Esophagus muscularis mucosa (tissue), 4 donors: ENCODE measurements around the gene LRP2. TPM values are rescaled to one million over a fixed set of nuclear protein-coding genes. Genes with fewer than 3 reads are reported as not detected.

Experiments
- DNase-seq: peaks from one replicate; pipeline ENCODE4 v3.0.0-alpha.2; 2017; ENCODE audit errors: extremely low spot score
- H3K27ac ChIP-seq, 4 donors: fragments of 200-600 bp; sonication (generic); replicated peaks in 1 of 4; 1 replicate in 3 of 4; 2 replicates in 1 of 4; pipeline ENCODE4 v1.5.1; 2016 to 2019; ENCODE audit warnings: mild to moderate bottlenecking in 1 of 4
- H3K27me3 ChIP-seq, 4 donors: fragments of 200-600 bp; sonication (generic); one replicate each; pipeline versions ENCODE4 v1.5.1 to v1.6.0; 2016 to 2019
- H3K36me3 ChIP-seq, 4 donors: fragments of 200-600 bp; sonication (generic); one replicate each; pipeline ENCODE4 v1.5.1; 2016 to 2019
- H3K4me1 ChIP-seq, 4 donors: fragments of 200-600 bp; sonication (generic); one replicate each; pipeline ENCODE4 v1.5.1; 2016 to 2019
- H3K4me3 ChIP-seq, 4 donors: fragments of 200-600 bp; sonication (generic); 1 replicate in 2 of 4; 2 replicates in 2 of 4; pipeline ENCODE4 v1.5.1; 2016 to 2019; ENCODE audit warnings: mild to moderate bottlenecking in 4 of 4, moderate library complexity in 1 of 4
- H3K9me3 ChIP-seq, 4 donors: fragments of 200-600 bp; sonication (generic); 1 replicate in 3 of 4; 2 replicates in 1 of 4; pipeline ENCODE4 v1.5.1; 2016 to 2019
- EP300 ChIP-seq: sonication (generic); formaldehyde crosslinking; IDR thresholded peaks from one replicate; pipeline ENCODE4 v1.6.1; 2017; ENCODE audit warnings: antibody characterized with exemption
- POLR2A ChIP-seq: fragments of 450-650 bp; IDR thresholded peaks from one replicate; pipeline ENCODE4 v1.6.1; 2017; ENCODE audit warnings: antibody characterized with exemption, moderate library complexity, mild to moderate bottlenecking, low read depth
- POLR2AphosphoS5 ChIP-seq, 2 donors: sonication (generic); formaldehyde crosslinking; IDR thresholded peaks; one replicate each; pipeline ENCODE4 v1.6.1; 2017; ENCODE audit warnings: antibody characterized with exemption in 2 of 2
- WGBS: methylation state at CpG from one replicate; pipeline ENCODE4 v1.1.5; 2018; 5-methylcytosine and 5-hydroxymethylcytosine counted together
- intact Hi-C: fragments of 100-400 bp; cut with DNase I; formaldehyde crosslinking; loops from one replicate; pipeline ENCODE4 v1.15.1; 2023
- total RNA-seq, 4 donors: library from RNA; depleted of rRNA; stranded (reverse); fragments of >200 nt; gene quantifications; one replicate each; pipeline versions ENCODE4 v1.1.0 to v1.2.1, GENCODE V29; 2016
- TF ChIP-seq, protein P1 (sequence below), 3 experiments: fragments of 200-600 bp in 2 of 3; fragments of 450-650 bp in 1 of 3; sonication (generic) in 2 of 3; IDR thresholded peaks; one replicate each; pipeline ENCODE4 v1.5.1; 2017 to 2019; ENCODE audit warnings: antibody characterized with exemption in 3 of 3, mild to moderate bottlenecking in 2 of 3, moderate library complexity in 1 of 3

The LRP2 gene
- total RNA-seq, 4 donors from 2014 or later, result not detected

- WGBS, result 87% methylated on average over 2 of the region's 2 CpGs
- TF ChIP-seq, protein P1, sequence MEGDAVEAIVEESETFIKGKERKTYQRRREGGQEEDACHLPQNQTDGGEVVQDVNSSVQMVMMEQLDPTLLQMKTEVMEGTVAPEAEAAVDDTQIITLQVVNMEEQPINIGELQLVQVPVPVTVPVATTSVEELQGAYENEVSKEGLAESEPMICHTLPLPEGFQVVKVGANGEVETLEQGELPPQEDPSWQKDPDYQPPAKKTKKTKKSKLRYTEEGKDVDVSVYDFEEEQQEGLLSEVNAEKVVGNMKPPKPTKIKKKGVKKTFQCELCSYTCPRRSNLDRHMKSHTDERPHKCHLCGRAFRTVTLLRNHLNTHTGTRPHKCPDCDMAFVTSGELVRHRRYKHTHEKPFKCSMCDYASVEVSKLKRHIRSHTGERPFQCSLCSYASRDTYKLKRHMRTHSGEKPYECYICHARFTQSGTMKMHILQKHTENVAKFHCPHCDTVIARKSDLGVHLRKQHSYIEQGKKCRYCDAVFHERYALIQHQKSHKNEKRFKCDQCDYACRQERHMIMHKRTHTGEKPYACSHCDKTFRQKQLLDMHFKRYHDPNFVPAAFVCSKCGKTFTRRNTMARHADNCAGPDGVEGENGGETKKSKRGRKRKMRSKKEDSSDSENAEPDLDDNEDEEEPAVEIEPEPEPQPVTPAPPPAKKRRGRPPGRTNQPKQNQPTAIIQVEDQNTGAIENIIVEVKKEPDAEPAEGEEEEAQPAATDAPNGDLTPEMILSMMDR (IDR thresholded peaks at IDR 0.05), result no peak
- TF ChIP-seq POLR2A, result no peak
- no peak overlapping the region for H3K27ac ChIP-seq
- H3K27me3 ChIP-seq, result peaks cover 0 to 11% (median 1%) of the 10 kb centered on the region in 4 donors
- DNase-seq, result no peak
- H3K9me3 ChIP-seq, result no peaks in the 10 kb centered on the region
- no peaks in the 10 kb centered on the region for H3K36me3 ChIP-seq
- no peak overlapping the region for H3K4me3 ChIP-seq
- no peaks in the 10 kb centered on the region for H3K4me1 ChIP-seq
- intact Hi-C loops, result no loop called here
These were observed 8.1 kb downstream of the LRP2 start for GRCh38 chr2:169354244-169354643.

DNA sequence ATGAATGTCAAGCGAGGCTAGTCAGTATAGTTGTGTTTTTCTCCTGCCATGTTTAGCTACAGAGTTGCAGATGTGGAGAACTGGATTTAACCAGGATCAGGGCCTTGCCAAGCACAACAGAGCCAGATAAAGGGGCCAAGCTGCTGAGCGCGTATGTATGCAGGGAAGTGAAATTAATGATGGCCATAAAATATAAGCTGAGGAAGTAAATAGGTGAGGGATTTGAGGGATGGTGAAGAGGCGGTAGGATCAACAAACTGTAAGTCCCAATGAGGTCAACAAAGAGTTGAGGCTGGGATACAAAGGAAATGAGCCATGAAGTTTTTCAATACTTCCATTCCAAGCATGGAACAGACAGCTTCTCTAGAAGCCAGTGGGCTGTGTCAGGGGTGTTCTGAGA lies 10.6 kb downstream of the LRP2 start:
- no peaks in the 10 kb centered on the region for H3K4me1 ChIP-seq
- no peak for DNase-seq
- WGBS, result 90% methylated on average over 4 of the region's 4 CpGs
- H3K4me3 ChIP-seq, result no peak overlapping the region
- H3K27ac ChIP-seq, result no peak overlapping the region
- TF ChIP-seq EP300 (no peak), POLR2AphosphoS5 (IDR thresholded peaks at IDR 0.05) (no peak), POLR2A (no peak)
- TF ChIP-seq, protein P1 (IDR thresholded peaks at IDR 0.05), result no peak
- no peaks in the 10 kb centered on the region for H3K27me3 ChIP-seq
- no peaks in the 10 kb centered on the region for H3K36me3 ChIP-seq
- no peaks in the 10 kb centered on the region for H3K9me3 ChIP-seq
- intact Hi-C loops, result no loop called here

DNA sequence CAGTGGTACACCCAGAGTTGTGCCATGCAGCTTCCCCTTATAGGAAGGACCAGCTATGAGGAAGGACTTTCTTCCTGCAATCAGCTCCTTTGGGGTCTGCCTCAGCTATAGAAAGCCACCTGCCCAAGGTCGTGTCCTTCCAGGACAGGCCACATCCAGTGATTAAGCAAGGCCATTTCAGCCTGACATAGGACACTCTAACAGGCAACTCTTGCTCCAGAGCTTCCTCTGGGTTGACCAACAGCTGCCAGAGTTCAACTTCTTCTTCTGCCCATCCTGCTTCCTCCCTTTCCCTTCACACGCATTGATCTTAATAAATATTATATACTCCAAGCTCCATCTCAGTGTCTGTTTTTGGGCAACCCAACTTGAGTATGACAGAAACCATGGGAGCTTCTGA lies 12.8 kb downstream of the LRP2 start:
- H3K36me3 ChIP-seq, result no peaks in the 10 kb centered on the region
- H3K4me1 ChIP-seq, result no peaks in the 10 kb centered on the region
- no peak for DNase-seq
- H3K4me3 ChIP-seq, result no peak overlapping the region
- WGBS, result 93% methylated on average over 1 of the region's 2 CpGs
- no peaks in the 10 kb centered on the region for H3K9me3 ChIP-seq
- no peak overlapping the region for H3K27ac ChIP-seq
- intact Hi-C loops, result no loop called here
- H3K27me3 ChIP-seq, result no peaks in the 10 kb centered on the region
- no peak for TF ChIP-seq EP300
- no peak for TF ChIP-seq POLR2AphosphoS5 (IDR thresholded peaks at IDR 0.05)
- TF ChIP-seq, protein P1 (IDR thresholded peaks at IDR 0.05), result no peak
- no peak for TF ChIP-seq POLR2A

DNA sequence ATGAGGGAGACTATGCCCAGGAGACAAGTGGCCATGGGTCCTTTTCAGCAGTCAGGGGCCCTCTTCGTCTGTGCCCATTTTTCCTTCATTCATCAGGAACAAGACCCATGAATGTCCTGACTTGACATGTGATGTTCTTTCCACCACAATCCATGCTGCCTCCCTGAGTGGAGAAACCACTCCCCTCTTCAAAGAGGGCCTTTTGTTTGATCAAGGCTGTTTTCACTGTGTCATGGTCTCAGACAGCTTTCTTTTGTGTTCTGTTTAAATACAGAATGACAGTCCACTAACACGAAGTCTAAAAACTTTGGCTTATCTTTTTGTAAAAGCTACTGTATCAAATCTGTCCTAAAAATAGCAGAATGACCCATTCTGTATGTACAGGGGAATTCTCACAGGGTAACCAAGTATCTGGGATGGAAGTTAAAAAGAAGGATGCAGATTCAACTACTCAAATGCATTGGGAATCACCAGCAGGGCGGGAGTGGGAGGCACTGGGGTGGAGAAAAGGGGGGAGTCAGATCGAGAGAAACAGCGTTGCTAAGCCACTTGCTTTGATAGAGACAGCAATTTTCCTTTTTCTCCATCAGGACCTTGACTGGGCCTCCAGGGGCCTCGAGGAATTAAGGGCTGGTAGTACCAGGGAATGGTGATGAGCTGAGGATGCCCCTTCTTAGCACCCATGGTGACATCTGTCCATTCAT lies 13.9 kb downstream of the LRP2 start:
- WGBS, result 68% methylated on average over 6 of the region's 6 CpGs
- Histone ChIP-seq H3K9me3 (no peaks in the 10 kb centered on the region), H3K36me3 (no peaks in the 10 kb centered on the region), H3K27ac (no peak overlapping the region), H3K27me3 (no peaks in the 10 kb centered on the region), H3K4me1 (no peaks in the 10 kb centered on the region), H3K4me3 (no peak overlapping the region)
- TF ChIP-seq POLR2AphosphoS5 (IDR thresholded peaks at IDR 0.05) (no peak), EP300 (no peak), POLR2A (no peak)
- TF ChIP-seq, protein P1 (IDR thresholded peaks at IDR 0.05), result no peak
- DNase-seq, result no peak
- intact Hi-C loops, result no loop called here
